Right atrium auricular region (tissue), 2 donors: ENCODE results near the gene INPP5A. TPM values are rescaled to one million over a fixed set of nuclear protein-coding genes. Genes with fewer than 3 reads are reported as not detected.
"Not testable (repeated sequence)": the region's sequence is repeated elsewhere in the genome, so short reads cannot be mapped to it uniquely, and the experiment has no call there.

ENCODE experiments used
- DNase-seq: peaks from one replicate; pipeline ENCODE4 v3.0.0-alpha.2; 2019; ENCODE audit warnings: low spot score
- H3K27ac ChIP-seq, 2 donors: fragments of 200-600 bp; sonication (generic); 1 replicate in 1 of 2; 2 replicates in 1 of 2; pipeline ENCODE4 v1.5.1; 2016 to 2019
- H3K27me3 ChIP-seq, 2 donors: fragments of 200-600 bp; sonication (generic); one replicate each; pipeline versions ENCODE4 v1.5.1 to v1.6.0; 2017 to 2019
- H3K36me3 ChIP-seq: fragments of 200-600 bp; sonication (generic); one replicate; pipeline ENCODE4 v1.5.1; 2016
- H3K4me1 ChIP-seq, 2 donors: fragments of 200-600 bp; sonication (generic); one replicate each; pipeline versions ENCODE4 v1.5.1 to v1.6.0; 2017 to 2019
- H3K4me3 ChIP-seq, 2 donors: fragments of 200-600 bp; sonication (generic); 1 replicate in 1 of 2; 2 replicates in 1 of 2; pipeline ENCODE4 v1.5.1; 2017 to 2019; ENCODE audit warnings: mild to moderate bottlenecking in 1 of 2, moderate library complexity in 1 of 2
- H3K9me3 ChIP-seq, 2 donors: fragments of 200-600 bp; sonication (generic); one replicate each; pipeline ENCODE4 v1.5.1; 2019
- total RNA-seq, 2 donors: library from RNA; depleted of rRNA; stranded (reverse); fragments of >200 nt; gene quantifications; one replicate each; pipeline ENCODE4 v1.1.0, GENCODE V29; 2016
- TF ChIP-seq, protein P1 (sequence below), 2 donors: fragments of 200-600 bp; sonication (generic); IDR thresholded peaks; one replicate each; pipeline ENCODE4 v1.5.1; 2019; ENCODE audit warnings: antibody characterized with exemption in 2 of 2

INPP5A gene
- total RNA-seq, 2 donors from 2014 or later: 116 to 143 TPM

DNA sequence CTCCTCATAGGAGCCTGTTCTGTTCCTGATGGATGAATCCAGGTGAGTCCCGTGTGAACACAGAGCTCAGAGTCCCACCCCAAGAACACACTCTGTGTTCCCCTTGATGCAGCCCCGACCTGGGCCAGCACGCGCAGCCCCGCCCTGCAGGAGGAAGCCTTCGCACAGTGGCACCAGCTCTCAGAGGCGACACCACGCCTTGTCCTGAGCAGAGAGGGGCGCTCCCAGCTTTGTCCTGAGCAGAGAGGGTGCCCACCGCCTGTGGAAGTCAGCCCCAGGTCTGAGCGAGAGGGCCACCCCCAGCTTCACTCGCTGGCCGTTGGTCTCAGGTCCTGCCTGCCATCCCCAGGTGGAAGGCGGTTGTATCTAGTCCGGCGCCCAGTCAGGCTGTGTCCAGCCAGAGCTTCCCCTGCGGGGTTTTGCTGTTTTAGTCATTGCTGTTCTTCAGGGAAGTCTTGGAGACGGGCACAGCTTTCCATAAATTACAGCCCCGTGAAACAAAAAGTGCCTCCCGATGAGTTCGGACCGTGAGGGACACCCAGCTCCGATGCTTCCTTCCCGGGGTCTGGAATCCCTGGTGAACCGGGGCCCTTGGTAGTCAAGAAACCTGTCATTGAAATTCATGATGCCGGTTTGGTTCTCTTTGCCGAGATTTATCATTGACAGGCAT, 204.7 kb downstream of the INPP5A start:
- TF ChIP-seq, protein P1, sequence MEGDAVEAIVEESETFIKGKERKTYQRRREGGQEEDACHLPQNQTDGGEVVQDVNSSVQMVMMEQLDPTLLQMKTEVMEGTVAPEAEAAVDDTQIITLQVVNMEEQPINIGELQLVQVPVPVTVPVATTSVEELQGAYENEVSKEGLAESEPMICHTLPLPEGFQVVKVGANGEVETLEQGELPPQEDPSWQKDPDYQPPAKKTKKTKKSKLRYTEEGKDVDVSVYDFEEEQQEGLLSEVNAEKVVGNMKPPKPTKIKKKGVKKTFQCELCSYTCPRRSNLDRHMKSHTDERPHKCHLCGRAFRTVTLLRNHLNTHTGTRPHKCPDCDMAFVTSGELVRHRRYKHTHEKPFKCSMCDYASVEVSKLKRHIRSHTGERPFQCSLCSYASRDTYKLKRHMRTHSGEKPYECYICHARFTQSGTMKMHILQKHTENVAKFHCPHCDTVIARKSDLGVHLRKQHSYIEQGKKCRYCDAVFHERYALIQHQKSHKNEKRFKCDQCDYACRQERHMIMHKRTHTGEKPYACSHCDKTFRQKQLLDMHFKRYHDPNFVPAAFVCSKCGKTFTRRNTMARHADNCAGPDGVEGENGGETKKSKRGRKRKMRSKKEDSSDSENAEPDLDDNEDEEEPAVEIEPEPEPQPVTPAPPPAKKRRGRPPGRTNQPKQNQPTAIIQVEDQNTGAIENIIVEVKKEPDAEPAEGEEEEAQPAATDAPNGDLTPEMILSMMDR (IDR thresholded peaks at IDR 0.05): no peak

DNA sequence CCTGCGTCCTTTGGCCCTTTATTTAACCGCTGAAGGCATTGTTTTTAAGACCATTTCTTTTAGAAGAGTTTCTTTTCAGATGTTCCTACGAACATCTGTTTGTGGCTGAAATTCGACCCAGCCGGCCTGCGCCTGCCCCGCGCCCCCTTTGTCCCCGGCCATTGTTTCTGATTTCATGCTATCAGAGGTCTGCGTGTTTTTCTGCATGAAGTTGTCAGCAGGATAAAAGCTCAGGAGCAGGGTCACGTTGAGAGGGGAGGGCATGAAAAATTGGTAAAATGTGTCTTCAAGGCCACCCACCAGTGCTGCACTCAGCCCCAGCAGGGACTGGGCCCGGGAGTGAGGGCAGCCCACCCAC, 205.2 kb downstream of the INPP5A start:
- no peak for DNase-seq
- no peaks in the 10 kb centered on the region for H3K9me3 ChIP-seq
- no peak overlapping the region for H3K4me3 ChIP-seq
- no peak overlapping the region for H3K27ac ChIP-seq
- TF ChIP-seq, protein P1 (IDR thresholded peaks at IDR 0.05): no peak
- H3K27me3 ChIP-seq: no peaks in the 10 kb centered on the region
- no peaks in the 10 kb centered on the region for H3K4me1 ChIP-seq
- peaks cover 7% of the 10 kb centered on the region for H3K36me3 ChIP-seq

More for the DNA sequence above, 204.7 kb downstream of the INPP5A start:
- Histone ChIP-seq H3K9me3 (no peaks in the 10 kb centered on the region), H3K27ac (no peak overlapping the region), H3K27me3 (no peaks in the 10 kb centered on the region), H3K36me3 (peaks cover 7% of the 10 kb centered on the region), H3K4me1 (no peaks in the 10 kb centered on the region), H3K4me3 (no peak overlapping the region)
- DNase-seq: no peak

DNA sequence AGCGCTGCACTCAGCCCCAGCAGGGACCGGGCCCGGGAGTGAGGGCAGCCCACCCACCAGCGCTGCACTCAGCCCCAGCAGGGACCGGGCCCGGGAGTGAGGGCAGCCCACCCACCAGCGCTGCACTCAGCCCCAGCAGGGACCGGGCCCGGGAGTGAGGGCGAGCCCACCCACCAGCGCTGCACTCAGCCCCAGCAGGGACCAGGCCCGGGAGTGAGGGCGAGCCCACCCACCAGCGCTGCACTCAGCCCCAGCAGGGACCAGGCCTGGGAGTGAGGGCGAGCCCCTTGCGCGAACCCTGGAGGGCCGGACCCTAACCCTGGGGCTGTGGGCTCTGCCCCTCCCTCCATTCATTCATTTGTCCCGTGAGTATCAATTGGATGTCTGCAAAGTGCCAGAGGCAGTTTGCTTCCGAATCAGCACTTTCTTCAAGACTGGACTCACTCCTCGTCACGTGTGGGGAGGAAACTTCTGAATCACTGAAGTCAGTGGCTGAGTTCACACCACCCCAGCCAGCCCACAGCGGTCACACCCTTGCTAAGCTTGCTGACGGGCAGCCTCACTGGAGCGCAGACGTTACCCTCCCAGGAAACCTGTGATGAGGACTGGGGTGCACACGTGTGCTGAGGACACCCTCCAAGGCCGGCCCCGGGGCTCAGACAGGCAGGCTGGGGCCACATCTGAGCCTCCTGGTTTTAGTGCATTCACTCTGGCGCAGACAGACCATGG, 205.8 kb downstream of the INPP5A start:
- H3K27ac ChIP-seq, H3K36me3 ChIP-seq, H3K4me1 ChIP-seq, H3K27me3 ChIP-seq, H3K4me3 ChIP-seq, DNase-seq, H3K9me3 ChIP-seq: not testable (repeated sequence)

DNA sequence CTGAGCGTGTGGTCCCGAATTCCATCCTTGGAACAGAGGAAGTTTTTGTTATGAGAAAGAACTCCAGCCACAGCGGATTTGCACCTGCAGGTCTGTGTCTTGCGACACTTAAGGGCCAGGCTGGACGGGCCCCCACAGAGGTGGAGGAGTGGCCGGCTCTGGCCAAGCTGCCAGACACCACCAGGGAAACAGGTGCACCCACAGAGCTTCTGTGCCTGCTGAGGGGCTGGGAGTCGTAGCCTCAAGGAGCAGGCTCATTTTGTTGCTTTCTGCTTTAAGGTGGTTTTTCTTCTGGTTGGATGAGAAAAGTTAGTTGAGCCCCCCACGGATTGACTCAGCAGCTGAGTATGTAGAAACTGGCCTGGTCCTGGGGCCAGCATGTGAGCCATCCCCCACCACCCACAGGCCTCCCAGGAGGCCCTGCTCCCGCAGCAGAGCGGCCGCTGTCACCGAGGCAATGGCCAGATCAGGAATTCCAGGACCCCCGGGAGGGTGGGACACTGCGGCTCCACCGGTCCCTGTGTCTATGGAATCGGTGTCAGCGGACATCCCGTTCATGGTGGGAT, 206.4 kb downstream of the INPP5A start:
- Histone ChIP-seq H3K4me1 (no peaks in the 10 kb centered on the region), H3K4me3 (no peak overlapping the region), H3K27me3 (no peaks in the 10 kb centered on the region), H3K9me3 (no peaks in the 10 kb centered on the region), H3K27ac (no peak overlapping the region), H3K36me3 (peaks cover 7% of the 10 kb centered on the region)
- TF ChIP-seq, protein P1 (IDR thresholded peaks at IDR 0.05): no peak
- no peak for DNase-seq

DNA sequence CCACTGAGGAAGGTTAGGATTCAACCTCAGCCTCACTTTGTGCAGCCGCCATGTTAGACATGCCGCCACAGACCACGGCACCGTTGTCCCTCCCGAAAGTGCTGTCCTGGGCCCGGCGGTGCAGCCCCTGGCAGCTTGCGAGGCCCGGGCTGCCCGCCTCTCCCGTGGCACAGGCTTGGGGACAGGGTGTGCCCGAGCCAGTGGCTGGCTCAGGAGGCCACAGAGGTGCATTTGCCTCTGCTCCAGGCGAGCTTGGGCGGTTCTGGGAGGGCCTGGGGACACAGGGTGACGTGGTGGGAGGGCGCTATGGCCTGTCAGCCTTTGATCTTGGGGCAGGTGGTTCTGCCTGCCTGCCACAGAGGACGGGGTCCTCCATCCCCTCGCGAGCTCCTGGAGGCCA, 207.3 kb downstream of the INPP5A start:
- Histone ChIP-seq H3K27ac (no peak overlapping the region), H3K4me3 (no peak overlapping the region), H3K27me3 (no peaks in the 10 kb centered on the region), H3K9me3 (no peaks in the 10 kb centered on the region), H3K36me3 (peaks cover 13% of the 10 kb centered on the region), H3K4me1 (no peaks in the 10 kb centered on the region)
- TF ChIP-seq, protein P1 (IDR thresholded peaks at IDR 0.05): no peak
- DNase-seq: no peak

DNA sequence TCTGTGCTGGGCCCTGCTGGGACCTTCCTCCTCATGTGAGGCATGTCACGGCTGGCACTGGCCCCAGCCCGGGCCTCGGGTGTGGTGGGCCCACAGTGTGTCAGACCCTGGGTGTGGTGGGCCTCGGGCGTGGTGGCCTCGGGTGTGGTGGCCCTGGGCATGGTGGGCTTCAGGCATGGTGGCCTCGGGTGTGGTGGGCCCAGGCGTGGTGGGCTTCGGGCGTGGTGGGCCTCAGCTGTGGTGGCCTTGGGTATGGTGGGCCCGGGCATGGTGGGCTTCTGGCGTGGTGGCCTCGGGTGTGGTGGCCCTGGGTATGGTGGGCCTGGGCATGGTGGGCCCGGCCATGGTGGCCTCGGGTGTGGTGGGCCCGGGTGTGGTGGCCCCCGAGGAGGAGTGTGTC, 207.9 kb downstream of the INPP5A start:
- Histone ChIP-seq H3K27ac (no peak overlapping the region), H3K9me3 (no peaks in the 10 kb centered on the region), H3K36me3 (peaks cover 20% of the 10 kb centered on the region), H3K4me1 (no peaks in the 10 kb centered on the region), H3K4me3 (no peak overlapping the region), H3K27me3 (no peaks in the 10 kb centered on the region)
- TF ChIP-seq, protein P1 (IDR thresholded peaks at IDR 0.05): no peak
- no peak for DNase-seq
